GM11168 (cell line): ENCODE results near the gene FGFR2.
"Not testable (repeated sequence)": the region's sequence is repeated elsewhere in the genome, so short reads cannot be mapped to it uniquely, and the experiment has no call there.

Experiments used
- in situ Hi-C: fragments of 300-500 bp; cut with MboI; formaldehyde crosslinking; loops from one replicate; pipeline ENCODE4 v1.12.0; 2022; ENCODE audit warnings: low sequenced_read_pairs; ENCODE audit not compliant: unreplicated experiment

Gene FGFR2

DNA sequence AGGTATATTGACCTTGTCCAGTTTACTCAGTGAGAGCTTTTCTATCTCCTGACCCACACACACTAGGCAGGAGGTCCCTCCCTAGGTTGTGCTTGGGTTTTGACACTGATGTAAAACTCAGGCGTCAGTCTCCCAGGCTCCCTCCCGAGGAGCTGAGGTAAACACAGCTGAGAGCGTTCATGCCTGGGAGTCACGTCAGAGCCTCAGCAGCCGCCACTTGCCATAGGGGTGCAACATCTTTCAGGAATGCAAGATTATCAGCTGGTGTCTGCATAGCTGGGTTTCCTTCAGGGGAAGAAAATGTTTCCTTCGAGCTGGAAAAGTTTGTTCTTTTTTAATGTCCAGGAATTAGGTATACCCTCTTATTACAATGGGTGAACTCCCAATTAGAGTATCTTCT is 70.6 kb downstream of the FGFR2 start:
- in situ Hi-C loops: no loop called here

DNA sequence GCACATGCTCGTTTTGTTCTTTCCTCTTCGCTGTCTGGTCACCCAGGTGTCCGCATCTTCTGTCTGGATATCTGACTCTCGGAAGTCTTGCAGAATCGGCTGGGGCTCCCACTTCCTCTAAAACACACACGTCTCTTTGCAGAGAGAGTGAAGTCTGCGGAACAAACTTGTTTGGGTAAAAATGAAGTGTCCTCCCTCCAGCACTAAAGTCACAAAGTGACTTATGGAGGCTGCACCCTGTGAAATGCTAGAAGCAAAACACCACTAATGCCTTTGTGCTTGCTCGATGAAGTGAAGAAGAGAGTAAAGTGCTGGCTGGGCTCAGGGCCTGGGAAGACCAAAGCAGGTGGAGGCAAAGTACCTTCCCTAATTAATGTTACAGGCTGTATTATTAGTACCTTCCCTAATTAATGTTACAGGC is 71.4 kb downstream of the FGFR2 start:
- in situ Hi-C loops: no loop called here

DNA sequence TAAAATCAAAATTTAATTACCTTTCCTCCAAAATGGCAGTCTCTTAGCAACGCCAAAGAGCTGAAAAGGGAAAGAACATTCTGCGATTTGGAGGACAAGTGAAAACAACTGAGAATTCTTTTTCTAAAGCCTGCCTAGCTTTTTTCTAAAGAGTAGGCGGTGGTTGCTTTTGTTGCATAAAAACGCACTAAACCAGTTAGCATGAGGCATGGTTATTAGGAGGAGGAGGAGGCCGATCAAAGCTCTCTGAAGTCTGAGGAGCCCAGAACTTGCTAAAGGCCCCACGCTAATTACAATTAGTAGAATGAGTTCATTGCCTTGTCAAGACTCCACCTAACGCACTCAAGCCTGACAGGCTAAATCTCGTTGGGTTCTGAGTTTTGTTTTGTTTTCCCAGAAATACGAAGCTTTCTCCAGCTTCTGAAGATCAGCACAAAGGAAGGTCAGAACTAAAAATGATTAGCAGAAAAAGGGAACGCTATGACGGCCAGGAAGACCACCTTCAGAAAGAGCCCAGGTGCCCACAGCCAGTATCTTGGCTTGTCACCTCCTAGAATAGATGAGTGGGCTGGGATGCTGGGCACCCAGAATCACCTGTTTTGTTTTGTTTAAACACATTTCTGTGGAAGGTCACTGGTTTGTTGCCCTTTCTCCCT is 72.0 kb downstream of the FGFR2 start:
- in situ Hi-C loops: no loop called here

DNA sequence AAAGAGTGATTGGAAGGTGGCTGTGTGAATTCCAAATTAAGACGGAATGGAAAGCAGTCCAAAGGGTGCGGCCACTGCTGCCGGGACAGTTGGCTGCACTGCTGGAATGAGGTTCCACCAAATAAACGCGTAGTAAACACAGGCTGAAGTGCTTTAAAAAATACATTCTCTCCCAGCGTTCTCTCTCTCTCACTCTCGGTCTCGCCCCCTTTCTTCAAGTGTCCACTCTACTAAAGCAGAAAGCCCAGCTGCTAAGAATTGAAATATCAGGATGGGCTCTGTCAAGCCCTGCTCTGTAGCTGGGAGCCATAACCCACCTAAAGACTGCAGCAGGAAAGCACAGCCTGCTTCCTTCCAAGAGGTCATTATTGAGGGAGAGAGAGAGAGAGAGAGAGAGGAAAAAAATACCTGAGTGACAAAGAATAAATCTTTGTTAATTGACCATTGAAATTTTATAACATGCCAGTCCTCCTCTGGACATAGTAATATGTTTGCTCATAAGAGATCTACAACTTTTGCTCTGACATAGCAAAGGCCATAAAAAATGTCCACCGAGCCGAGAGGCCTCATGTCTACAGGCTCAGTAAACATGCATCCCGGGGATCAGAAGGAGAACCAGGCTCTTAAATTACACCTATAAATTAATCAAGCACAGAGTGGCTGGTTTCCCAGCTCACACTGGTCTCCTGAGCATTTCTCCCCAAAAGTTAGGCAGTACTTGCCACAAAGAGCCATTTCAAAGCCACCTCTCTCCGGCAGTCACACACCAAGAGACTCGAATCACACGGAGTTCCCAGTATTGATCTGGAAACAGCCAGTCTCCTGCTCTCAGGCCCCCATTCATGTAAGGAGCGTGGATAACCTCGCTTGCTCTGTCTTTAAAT is 72.8 kb downstream of the FGFR2 start:
- in situ Hi-C loops: no loop called here

DNA sequence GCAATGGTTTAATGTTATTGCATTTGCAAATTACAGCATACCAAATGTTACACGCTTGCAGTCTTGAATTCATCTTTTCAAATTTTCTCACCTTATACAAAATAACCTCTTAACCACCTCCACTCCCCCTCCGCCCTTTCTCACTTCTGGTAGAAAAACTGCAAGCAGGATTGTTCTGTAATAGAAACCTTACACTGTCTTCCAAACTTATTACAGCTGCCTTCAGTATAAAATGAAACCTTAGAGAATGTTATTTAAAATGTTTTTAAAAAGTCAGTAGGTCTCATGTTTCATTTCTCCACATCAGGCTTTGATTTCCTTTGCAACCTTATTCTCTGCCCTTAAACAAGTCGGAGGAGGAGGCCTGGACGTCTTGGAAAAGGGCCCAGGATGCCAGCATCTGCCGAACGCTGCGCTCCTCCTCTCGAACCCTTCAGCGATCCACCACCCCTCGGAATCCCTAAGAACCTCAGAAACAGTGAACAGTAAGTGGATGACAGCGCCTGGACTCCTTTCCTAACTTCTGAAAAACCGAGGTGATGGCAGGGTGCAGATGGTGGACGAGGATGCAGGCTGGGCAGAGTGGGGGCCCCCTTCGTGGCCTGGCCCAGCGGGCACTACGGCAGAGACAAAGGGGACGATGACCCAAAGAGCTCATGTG is 74.0 kb downstream of the FGFR2 start:
- in situ Hi-C loops: no loop called here

DNA sequence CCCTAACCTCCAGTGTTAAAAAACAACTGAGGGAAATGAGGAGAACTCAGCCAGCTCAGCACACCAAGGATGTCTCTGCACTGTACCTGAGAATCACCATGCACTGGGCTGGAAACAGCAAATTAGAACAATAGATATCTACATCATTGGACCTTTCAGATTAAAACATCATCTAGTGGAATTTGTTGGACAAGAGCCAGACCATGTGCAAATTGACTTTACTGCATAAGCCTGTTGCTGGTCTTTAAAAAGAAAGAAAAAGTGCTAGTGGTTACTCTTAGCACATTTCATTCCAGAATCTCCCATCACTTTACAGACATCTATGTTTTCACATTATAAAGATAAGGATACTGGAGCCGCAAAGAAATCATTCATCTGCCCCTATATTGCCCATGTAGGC is 75.4 kb downstream of the FGFR2 start:
- in situ Hi-C loops: no loop called here

DNA sequence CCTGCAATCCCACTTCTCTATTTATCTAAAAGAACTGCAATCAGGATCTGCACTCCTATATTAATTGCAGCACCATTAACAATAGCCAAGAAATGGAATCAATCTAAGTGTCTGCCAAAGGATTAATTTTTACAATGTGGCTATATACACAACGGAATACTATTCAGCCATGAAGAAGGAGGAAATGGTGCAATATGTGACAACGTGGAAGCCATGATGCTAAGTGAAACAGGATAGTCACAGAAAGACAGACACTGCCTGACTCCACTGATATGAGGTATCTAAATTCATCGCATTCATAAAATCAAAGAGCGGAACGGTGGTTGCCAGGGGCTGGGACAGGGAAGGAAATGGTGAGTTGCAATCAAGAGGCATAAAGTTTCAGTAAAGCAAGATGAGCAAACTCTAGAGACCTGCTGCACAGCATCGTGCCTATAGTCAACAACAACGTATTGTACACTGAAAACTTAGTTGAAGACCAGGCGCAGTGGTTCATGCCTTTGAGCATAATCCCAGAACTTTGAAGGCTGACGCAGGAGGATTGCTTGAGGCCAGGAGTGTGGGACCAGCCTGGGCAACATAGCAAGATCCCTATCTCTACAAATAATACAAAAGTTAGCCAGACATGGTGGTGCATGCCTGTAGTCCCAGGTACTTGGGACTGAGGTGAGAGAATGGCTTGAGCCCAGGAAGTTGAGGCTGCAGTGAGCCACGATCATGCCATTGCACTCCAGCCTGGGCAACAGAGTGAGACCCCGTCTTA is 76.3 kb downstream of the FGFR2 start:
- in situ Hi-C loops: no loop called here

DNA sequence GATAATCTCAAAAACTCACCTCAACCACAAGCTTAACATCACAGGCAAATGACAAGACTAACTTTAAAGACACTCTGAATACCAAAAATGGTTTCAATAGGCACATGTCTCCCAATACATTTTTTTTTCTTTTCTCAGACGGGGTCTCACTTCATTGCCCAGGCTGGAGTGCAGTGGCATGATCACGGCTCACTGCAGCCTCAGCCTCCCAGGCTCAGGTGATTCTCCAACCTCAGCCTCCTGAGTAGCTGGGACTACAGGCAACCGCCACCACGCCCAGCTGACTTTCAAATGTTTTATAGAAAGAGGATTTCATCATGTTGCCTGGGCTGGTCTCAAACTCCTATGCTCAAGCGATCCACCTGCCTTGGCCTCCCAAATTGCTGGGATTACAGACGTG is 77.7 kb downstream of the FGFR2 start:
- in situ Hi-C loops: not testable (repeated sequence)

DNA sequence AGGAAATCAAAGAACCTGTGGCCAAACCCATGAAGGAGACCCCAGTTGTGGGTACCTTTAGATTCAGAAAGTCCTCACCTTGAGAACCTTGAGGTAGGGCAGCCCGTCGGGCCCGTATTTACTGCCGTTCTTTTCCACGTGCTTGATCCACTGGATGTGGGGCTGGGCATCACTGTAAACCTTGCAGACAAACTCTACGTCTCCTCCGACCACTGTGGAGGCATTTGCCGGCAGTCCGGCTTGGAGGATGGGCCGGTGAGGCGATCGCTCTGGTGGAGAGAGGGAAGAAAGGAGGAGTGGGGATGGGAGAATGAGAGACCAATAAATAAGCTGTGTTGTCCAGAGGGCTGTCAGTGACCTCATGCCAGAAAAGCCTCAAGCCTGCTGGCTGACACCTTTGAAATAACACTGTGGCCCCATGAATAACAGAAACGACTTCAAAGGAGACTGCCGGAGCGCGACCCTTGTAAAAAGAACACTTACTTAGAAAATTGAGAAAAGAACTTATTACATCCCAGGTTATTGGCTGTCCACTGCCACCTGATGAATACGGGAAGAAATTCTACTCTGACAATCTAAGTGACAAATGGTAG is 78.2 kb downstream of the FGFR2 start:
- in situ Hi-C loops: no loop called here

DNA sequence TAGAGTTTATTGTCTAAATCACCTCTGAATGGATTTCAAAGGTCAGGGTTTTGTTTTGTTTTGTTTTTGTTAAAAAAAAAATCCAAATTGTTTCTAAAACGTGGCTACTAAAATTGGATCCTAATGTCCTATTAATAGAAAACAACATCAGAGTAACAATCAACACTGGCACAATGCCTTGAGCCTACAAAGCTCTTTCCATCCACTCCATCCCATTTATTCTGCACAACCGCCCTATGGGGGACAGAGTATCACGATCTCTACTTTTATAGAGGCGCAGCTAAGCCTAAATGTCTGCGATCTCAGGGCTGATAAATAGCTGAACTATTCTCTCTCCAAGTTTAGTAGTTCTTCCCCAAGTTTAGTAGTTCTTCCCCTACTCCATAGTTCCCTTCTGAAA is 78.8 kb downstream of the FGFR2 start:
- in situ Hi-C loops: no loop called here

DNA sequence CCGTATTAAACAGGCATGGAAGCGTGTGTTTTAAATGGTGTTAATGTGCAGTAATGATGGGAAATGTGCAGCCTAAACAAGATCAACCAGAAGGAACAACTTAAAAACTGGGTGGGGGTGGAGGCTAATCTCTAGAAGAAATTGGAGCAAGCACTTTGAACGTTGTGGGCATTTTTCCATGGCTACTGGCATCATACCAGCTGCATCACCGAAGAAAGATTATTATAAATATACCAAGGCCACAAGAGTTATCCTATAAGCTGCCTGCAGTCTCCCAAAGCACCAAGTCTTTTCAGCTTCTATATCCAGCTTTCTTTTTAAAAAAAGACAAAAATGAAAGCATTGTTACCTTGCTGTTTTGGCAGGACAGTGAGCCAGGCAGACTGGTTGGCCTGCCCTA is 79.9 kb downstream of the FGFR2 start:
- in situ Hi-C loops: no loop called here

DNA sequence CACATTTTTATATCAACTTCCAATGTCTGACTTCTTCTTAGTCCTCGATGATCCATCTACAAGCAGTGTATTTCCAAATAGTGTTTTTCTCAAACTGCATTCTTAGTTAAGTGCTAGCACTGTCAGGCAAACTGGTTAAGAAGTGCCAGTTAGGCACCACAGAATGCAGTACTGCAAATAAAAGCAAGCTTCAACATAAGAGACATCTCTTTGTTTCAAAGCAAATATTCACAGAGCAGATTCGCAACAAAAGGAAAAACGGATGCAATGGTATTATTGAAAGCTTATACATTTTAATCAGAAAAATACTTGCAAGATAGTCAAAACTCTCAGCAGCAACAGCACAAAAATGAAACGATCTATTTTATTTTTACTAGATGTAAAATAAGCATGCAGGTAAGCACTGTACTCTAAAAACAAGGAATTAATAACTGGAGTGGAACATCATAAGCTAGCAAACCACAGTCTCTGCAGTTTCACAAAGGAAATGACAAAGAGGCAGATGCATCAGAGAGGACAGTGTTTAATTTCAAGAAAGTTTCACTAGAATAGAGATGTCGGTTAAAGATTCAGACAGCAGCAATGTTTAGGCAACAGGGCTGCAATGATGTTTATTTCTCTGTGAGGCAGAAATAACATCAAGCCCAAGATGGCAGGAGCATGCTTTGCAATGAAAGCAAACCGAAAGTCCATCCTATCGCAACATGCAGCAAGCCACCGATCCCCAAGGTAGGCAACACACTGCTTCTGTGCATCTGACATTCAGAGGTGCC is 82.0 kb downstream of the FGFR2 start:
- in situ Hi-C loops: no loop called here

DNA sequence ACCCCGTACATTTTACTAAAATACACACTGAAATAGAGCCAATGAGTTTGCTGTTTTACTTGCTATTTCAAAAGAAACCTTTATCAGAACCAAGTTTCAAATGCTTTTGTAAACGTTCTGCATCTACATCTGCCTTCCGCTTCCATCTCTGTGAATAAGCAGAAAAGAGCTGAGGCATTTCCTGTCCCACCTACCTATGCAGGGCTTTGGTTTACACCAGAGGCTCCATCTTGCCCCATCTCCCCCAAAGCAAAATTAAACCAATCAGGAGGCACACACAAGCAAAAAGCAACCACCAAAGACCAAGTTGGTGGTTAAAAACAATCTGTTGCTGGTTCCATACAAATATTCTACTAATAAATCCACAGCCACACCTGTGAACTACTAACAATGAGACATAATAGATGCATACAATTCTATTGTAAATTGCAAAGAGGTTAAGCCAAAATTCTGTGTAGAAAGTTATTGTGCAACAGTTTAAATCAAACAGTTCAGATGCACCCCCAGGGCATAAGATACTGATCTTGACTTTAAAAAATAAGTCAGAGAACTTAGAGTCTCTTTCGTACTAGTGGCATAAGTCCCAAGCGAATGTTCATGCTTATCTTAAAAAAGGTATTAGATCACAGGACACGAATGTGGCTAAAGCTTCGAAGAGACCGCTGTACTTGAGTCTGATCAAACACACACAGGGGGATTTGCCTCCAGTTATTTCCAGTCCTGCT is 83.9 kb downstream of the FGFR2 start:
- in situ Hi-C loops: no loop called here

DNA sequence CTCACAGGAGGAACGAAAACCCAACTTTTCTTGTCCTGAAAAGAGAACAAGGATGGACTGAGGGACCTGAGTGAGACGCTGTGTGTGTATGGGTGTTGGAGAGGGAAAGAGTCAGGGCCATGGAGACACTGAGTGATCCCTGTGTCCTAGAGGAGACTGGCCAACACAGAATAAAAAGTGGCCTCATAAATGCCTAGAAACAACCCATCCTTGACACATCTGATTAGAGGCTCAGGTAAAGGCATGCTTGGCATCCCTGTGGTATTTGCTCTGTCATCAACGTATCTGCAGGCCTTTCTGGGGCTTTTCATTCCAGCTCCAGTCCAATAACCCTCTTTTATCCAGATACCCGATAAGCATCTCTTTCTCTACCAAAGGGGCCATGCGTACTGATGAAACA is 86.3 kb downstream of the FGFR2 start:
- in situ Hi-C loops: no loop called here

DNA sequence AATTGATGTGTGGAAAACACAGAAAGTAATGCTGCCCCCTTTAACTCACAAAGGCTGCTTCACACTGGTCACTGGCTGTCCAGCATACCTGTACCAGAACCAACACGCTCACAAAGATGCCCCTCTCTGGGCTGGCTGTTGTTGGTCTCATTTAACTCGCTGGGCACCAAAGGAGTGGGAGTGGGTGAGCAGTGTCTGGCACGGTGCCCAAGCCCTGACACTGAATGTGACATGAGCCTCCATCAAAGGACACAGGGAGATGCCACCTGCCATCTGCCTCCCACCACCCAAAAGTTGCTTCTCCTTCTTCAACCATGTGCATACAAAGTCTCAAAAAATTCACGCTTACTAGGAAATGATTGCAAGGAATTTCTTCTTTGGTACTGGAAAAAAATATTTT is 86.8 kb downstream of the FGFR2 start:
- in situ Hi-C loops: no loop called here

DNA sequence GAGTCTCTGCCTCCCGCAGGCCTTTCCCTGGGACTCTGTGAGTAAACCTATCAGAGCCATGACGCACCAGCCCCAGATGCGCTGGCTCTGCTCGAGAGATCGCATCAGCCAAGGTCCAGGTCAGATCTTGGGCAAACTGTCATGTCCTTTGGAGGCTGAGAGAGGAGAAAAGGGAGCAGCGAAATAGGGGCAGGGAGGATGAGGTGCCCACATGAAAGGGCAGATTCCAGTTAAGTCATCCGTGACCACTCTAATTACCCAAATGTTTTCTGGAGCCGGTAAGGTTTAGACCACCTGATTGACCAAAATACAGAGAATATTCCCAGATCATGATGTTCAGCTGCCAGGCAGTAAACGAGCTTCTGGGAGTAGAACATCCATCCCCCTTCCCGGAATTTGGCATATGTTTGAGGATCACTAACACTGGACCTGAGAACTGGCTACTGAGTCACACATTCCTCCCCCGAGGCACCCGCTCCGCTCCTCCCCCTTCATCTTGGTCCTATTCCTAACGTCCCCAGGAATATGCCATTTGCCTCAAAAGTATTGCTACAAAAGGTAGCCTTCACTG is 88.0 kb downstream of the FGFR2 start:
- in situ Hi-C loops: no loop called here

DNA sequence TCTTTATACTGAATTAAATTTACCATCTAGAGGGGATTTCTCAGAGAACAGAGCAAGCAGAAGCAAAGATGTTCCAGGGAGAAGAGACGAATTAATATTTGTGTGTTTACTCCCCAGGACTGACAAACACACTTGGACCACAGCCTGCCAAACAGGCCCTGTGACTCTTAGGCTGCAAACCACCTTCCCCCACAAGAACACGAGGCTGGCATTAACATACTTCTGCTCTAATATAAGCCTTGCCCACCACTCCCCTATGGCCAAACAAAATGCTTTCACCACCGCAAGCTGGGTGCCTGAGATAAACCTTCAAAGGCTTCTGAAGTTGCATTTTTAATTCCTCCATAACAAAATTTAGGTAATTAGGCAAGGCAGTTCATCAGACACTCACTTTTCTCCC is 88.4 kb downstream of the FGFR2 start:
- in situ Hi-C loops: no loop called here

DNA sequence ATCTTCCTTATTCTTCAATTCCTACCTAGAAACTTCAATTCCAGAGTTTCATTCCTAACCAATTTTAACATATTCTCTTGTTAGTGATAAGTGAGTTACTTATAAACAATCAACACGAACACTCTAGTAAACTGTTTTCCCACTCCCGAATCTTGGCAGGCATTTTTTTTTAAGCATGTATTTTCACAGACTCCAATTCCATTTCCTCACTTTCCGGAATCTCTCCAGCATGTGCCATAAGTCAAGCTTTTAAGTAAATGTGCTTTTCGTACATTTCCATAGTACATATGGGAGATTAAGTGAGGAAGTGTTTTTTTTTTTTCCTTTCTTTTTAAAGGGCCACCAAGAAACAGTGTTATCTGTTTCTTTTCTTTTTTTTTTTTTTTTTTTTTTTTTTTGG is 89.1 kb downstream of the FGFR2 start:
- in situ Hi-C loops: no loop called here
